GM12878 (cell line): ENCODE results near the gene LAMP5. TPM values are rescaled to one million over a fixed set of nuclear protein-coding genes. Genes with fewer than 3 reads are reported as not detected.

ENCODE experiments used
- ATAC-seq: fragments of 200-7000 bp; cut with Tn5 transposase; 3 replicates; pipeline ENCODE4 v1.9.1; 2020; ENCODE audit warnings: mild to moderate bottlenecking, moderate library complexity
- BruUV-seq: library from RNA; stranded (reverse); fragments of 400-500 nt; replicated peaks from 2 replicates; lab custom pipeline; 2021; lab: Mats Ljungman, UMichigan
- CTCF ChIA-PET: fragments of 300-600 bp; sonication (Branson Sonifier 250); formaldehyde crosslinking; extraction: SDS; loops from one replicate; lab custom pipeline; 2021; ENCODE audit warnings: inconsistent platforms; lab: Yijun Ruan, JAX
- POLR2A ChIA-PET: fragments of 350-600 bp; formaldehyde crosslinking; extraction: SDS; loops from one replicate; lab custom pipeline; 2021; ENCODE audit warnings: inconsistent platforms; lab: Charles Lee
- RAD21 ChIA-PET: fragments of 300-600 bp; sonication (Branson Sonifier 250); formaldehyde crosslinking; loops from one replicate; lab custom pipeline; 2023; ENCODE audit warnings: antibody characterized with exemption; ENCODE audit not compliant: unreplicated experiment; lab: Charles Lee
- SMC1A ChIA-PET: fragments of 300-600 bp; sonication (Branson Sonifier 250); formaldehyde crosslinking; loops from one replicate; lab custom pipeline; 2023; ENCODE audit not compliant: unreplicated experiment, uncharacterized antibody; lab: Charles Lee
- DNase-seq: peaks from one replicate; pipeline ENCODE4 v3.0.0-alpha.2; 2011; ENCODE audit warnings: low read depth, low spot score
- FAIRE-seq: peaks from 3 replicates; lab custom pipeline; 2011; peaks lifted over from hg19 to GRCh38; lab: Jason Lieb, UNC
- H2AFZ ChIP-seq: 2 replicates; pipeline ENCODE4 v1.6.0; 2011; ENCODE audit warnings: low read depth, low read length, control low read depth; ENCODE audit not compliant: control insufficient read depth
- H3K27ac ChIP-seq: 2 replicates; pipeline ENCODE4 v1.5.1; 2011; ENCODE audit warnings: control low read depth; ENCODE audit not compliant: control insufficient read depth, insufficient read depth
- H3K27me3 ChIP-seq, 2 experiments: replicated peaks in 1 of 2; 2 replicates each; pipeline versions ENCODE4 v1.6.0 to v1.6.1; 2011; ENCODE audit warnings: low read length in 1 of 2; ENCODE audit not compliant: control insufficient read depth in 2 of 2, insufficient read depth in 2 of 2
- H3K36me3 ChIP-seq, 2 experiments: 2 replicates each; pipeline ENCODE4 v1.5.1; 2011; ENCODE audit warnings: low read length in 1 of 2; ENCODE audit not compliant: control insufficient read depth in 2 of 2, insufficient read depth in 2 of 2
- H3K4me1 ChIP-seq: 2 replicates; pipeline ENCODE4 v1.6.1; 2011; ENCODE audit warnings: mild to moderate bottlenecking, low read length, moderate library complexity, mixed read lengths; ENCODE audit not compliant: control insufficient read depth, insufficient read depth
- H3K4me2 ChIP-seq: 2 replicates; pipeline ENCODE4 v1.6.0; 2011; ENCODE audit warnings: control low read depth; ENCODE audit not compliant: control insufficient read depth, insufficient read depth
- H3K4me3 ChIP-seq: fragments of 200-600 bp; sonication (generic); 2 replicates; pipeline ENCODE4 v1.5.1; 2016
- H3K79me2 ChIP-seq: 2 replicates; pipeline ENCODE4 v1.6.0; 2011; ENCODE audit warnings: low read length; ENCODE audit not compliant: control insufficient read depth, insufficient read depth
- H3K9ac ChIP-seq: 2 replicates; pipeline ENCODE4 v1.8.0; 2011; ENCODE audit warnings: low read length, control low read depth, mixed read lengths; ENCODE audit not compliant: control insufficient read depth, insufficient read depth
- H3K9me3 ChIP-seq: replicated peaks from 3 replicates; pipeline ENCODE4 v1.5.1; 2011; ENCODE audit warnings: mild to moderate bottlenecking, low read length; ENCODE audit not compliant: control insufficient read depth, insufficient read depth
- H4K20me1 ChIP-seq: 2 replicates; pipeline ENCODE4 v1.6.0; 2011; ENCODE audit not compliant: control insufficient read depth, insufficient read depth
- RCOR1 ChIP-seq: conservative IDR thresholded peaks from 2 replicates; pipeline ENCODE4 v1.6.1; 2012; ENCODE audit warnings: low read depth, low read length, improper control_type of control experiment
- WGBS: methylation state at CpG from one replicate; pipeline ENCODE4 v1.1.6; 2016; ENCODE audit warnings: low lambda C conversion rate; ENCODE audit not compliant: insufficient replicate concordance, insufficient coverage; ENCODE audit errors: missing lambda C conversion rate; 5-methylcytosine and 5-hydroxymethylcytosine counted together
- in situ Hi-C: fragments of 300-500 bp; cut with MboI; formaldehyde crosslinking; loops from 9 replicates; pipeline ENCODE4 v1.14.3; 2018; ENCODE audit warnings: mixed read lengths
- intact Hi-C: fragments of 100-400 bp; cut with micrococcal nuclease; formaldehyde crosslinking; loops from one replicate; pipeline ENCODE4 v1.14.2; 2022; ENCODE audit not compliant: unreplicated experiment
- polyA plus RNA-seq, 11 experiments: library from polyadenylated mRNA; depleted of rRNA in 4 of 11; unstranded in 6 of 11; stranded (reverse) in 5 of 11; fragments of >200 nt; fragmentation: Nextera tagmentation in 4 of 11; fragmentation: Illumina TruSeq in 1 of 11; extraction: Ambion mirVana in 4 of 11; extraction: Trizol in 1 of 11; gene quantifications; 1 replicate in 1 of 11; 2 replicates in 10 of 11; pipeline versions ENCODE4 v1.2.1 to v1.2.3, GENCODE V29; 2011 to 2016; ENCODE audit warnings: inconsistent platforms in 2 of 11, missing spikeins in 2 of 11, low read depth in 1 of 11
- total RNA-seq, 4 experiments: library from RNA; depleted of rRNA in 3 of 4; stranded (reverse); fragments of >200 nt in 3 of 4; fragmentation: Illumina TruSeq in 1 of 4; extraction: Trizol in 1 of 4; gene quantifications; 2 replicates each; pipeline versions ENCODE4 v1.2.1 to v1.2.3, GENCODE V29; 2013 to 2021
- TF ChIP-seq, protein P1 (sequence below): fragments of 450-650 bp; IDR thresholded peaks from 2 replicates; pipeline ENCODE4 v1.6.1; 2016; ENCODE audit warnings: mild to moderate bottlenecking
- TF ChIP-seq, protein P2 (sequence below): fragments of 150-350 bp; IDR thresholded peaks from 2 replicates; pipeline ENCODE4 v1.6.1; 2014; ENCODE audit warnings: mild to moderate bottlenecking, low read depth, low read length
- TF ChIP-seq, protein P3 (sequence below): fragments of 450-650 bp; formaldehyde crosslinking; IDR thresholded peaks from 2 replicates; pipeline ENCODE4 v1.5.0; 2022; ENCODE audit warnings: mild to moderate bottlenecking, missing genetic modification characterization

The LAMP5 gene
- total and polyA plus RNA-seq, 10 of the 15 experiments (the other 5 are each of a cell fraction or from before 2014, with no cell fraction given), result 0.10 to 0.56 (median 0.49) TPM; not detected in 1

DNA sequence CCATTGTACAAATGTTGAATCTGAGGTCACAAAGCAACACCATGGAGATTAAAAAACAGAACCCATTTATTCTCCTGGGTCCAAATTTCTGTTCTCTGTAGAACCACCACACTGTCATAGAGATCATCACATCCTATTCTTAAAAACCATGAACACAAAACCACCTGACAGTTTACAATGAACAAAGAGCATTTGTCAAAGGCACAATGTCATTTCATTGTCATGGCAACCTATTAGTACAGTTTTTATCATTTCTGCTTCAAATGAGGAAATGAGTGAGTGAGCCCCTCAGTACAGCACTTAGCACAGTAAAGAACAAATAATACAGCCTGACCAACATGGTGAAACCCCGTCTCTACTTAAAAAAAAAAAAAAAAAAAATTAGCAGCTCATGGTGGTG is 23.1 kb upstream of the LAMP5 start:
- Histone ChIP-seq H3K27ac (no peak overlapping the region), H3K36me3 (no peaks in the 10 kb centered on the region), H3K79me2 (no peaks in the 10 kb centered on the region), H3K9ac (no peak overlapping the region), H2AFZ (no peak overlapping the region), H3K4me1 (no peaks in the 10 kb centered on the region), H3K9me3 (no peaks in the 10 kb centered on the region; the same call in 2 of the 3 replicates), H4K20me1 (no peaks in the 10 kb centered on the region), H3K27me3 (no peaks in the 10 kb centered on the region; a peak in 2 of 4 replicates), H3K4me2 (no peak overlapping the region), H3K4me3 (no peak overlapping the region)
- in situ Hi-C loops, result no loop called here
- no peak for DNase-seq
- ChIA-PET SMC1A (no interaction called here), CTCF (interaction anchor here (0.6 kb wide), 1 partner anchor 291 kb away, joined by 3 read pairs; no protein-coding TSS in a partner anchor), POLR2A (no interaction called here), RAD21 (interaction anchor here (0.6 kb wide), 1 partner anchor 786 kb away, joined by 5 read pairs; no protein-coding TSS in a partner anchor)
- ATAC-seq, result no peak
- no TSS peak for BruUV-seq
- intact Hi-C loops, result no loop called here
- no peak for TF ChIP-seq RCOR1
- TF ChIP-seq, protein P1, sequence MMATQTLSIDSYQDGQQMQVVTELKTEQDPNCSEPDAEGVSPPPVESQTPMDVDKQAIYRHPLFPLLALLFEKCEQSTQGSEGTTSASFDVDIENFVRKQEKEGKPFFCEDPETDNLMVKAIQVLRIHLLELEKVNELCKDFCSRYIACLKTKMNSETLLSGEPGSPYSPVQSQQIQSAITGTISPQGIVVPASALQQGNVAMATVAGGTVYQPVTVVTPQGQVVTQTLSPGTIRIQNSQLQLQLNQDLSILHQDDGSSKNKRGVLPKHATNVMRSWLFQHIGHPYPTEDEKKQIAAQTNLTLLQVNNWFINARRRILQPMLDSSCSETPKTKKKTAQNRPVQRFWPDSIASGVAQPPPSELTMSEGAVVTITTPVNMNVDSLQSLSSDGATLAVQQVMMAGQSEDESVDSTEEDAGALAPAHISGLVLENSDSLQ, result peak; percentile 61; the same call in 1 of the 2 replicates
- TF ChIP-seq, protein P2, sequence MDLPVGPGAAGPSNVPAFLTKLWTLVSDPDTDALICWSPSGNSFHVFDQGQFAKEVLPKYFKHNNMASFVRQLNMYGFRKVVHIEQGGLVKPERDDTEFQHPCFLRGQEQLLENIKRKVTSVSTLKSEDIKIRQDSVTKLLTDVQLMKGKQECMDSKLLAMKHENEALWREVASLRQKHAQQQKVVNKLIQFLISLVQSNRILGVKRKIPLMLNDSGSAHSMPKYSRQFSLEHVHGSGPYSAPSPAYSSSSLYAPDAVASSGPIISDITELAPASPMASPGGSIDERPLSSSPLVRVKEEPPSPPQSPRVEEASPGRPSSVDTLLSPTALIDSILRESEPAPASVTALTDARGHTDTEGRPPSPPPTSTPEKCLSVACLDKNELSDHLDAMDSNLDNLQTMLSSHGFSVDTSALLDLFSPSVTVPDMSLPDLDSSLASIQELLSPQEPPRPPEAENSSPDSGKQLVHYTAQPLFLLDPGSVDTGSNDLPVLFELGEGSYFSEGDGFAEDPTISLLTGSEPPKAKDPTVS, result no peak
- TF ChIP-seq, protein P3, sequence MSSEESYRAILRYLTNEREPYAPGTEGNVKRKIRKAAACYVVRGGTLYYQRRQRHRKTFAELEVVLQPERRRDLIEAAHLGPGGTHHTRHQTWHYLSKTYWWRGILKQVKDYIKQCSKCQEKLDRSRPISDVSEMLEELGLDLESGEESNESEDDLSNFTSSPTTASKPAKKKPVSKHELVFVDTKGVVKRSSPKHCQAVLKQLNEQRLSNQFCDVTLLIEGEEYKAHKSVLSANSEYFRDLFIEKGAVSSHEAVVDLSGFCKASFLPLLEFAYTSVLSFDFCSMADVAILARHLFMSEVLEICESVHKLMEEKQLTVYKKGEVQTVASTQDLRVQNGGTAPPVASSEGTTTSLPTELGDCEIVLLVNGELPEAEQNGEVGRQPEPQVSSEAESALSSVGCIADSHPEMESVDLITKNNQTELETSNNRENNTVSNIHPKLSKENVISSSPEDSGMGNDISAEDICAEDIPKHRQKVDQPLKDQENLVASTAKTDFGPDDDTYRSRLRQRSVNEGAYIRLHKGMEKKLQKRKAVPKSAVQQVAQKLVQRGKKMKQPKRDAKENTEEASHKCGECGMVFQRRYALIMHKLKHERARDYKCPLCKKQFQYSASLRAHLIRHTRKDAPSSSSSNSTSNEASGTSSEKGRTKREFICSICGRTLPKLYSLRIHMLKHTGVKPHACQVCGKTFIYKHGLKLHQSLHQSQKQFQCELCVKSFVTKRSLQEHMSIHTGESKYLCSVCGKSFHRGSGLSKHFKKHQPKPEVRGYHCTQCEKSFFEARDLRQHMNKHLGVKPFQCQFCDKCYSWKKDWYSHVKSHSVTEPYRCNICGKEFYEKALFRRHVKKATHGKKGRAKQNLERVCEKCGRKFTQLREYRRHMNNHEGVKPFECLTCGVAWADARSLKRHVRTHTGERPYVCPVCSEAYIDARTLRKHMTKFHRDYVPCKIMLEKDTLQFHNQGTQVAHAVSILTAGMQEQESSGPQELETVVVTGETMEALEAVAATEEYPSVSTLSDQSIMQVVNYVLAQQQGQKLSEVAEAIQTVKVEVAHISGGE (CRISPR knock-in tag), result no peak
- WGBS, result 25% methylated on average over 1 of the region's 1 CpG
- FAIRE-seq, result no peak
